ENCODE data around the gene MRTFB. TPM values are rescaled to one million over a fixed set of nuclear protein-coding genes. Genes with fewer than 3 reads are reported as not detected.

MRTFB gene
- total RNA-seq, 3 donors from 2014 or later (not counting 1 experiment from before 2014, with no cell fraction given): 12.8 to 22.8 (median 19.6) TPM

GRCh38 chr16:14303639-14304394 lies 232.7 kb downstream of the MRTFB start:
- H3K36me3 ChIP-seq (ENCODE audit: control insufficient read depth, insufficient read depth, low read length): no peaks in the 10 kb centered on the region
- H3K4me3 ChIP-seq (ENCODE audit: low read length): no peak overlapping the region
- intact Hi-C loops (cut with micrococcal nuclease): no loop called here
- H3K9me3 ChIP-seq (ENCODE audit: control insufficient read depth, insufficient read depth, low read length): no peaks in the 10 kb centered on the region
- ATAC-seq (no peak), DNase-seq (no peak)
- 32% methylated on average over 29 of the region's 31 CpGs for WGBS (ENCODE audit: insufficient coverage)
- peaks cover 18% of the 10 kb centered on the region for H3K27me3 ChIP-seq (ENCODE audit: control insufficient read depth, insufficient read depth, low read length)
- H3K4me1 ChIP-seq (ENCODE audit: control insufficient read depth, insufficient read depth, low read length): peaks cover 29% of the 10 kb centered on the region
- Mint-ChIP-seq H3K4me1 (peaks cover 8 to 20% of the 10 kb centered on the region in 2 donors), H3K9me3 (no peaks in the 10 kb centered on the region), H3K36me3 (no peaks in the 10 kb centered on the region), H3K4me3 (peak overlapping the region; percentile 78), H3K27ac (no peak overlapping the region), H3K27me3 (ENCODE audit: low read depth in 2 of 2) (peaks cover 16 to 35% of the 10 kb centered on the region in 2 donors)
- H3K27ac ChIP-seq (ENCODE audit: low read length): no peak overlapping the region
- no peak for TF ChIP-seq CTCF (IDR thresholded peaks at IDR 0.05)

GRCh38 chr16:14304891-14305460 lies 233.9 kb downstream of the MRTFB start:
- Histone ChIP-seq H3K27ac (ENCODE audit: low read length) (no peak overlapping the region), H3K27me3 (ENCODE audit: control insufficient read depth, insufficient read depth, low read length) (peaks cover 18% of the 10 kb centered on the region), H3K9me3 (ENCODE audit: control insufficient read depth, insufficient read depth, low read length) (no peaks in the 10 kb centered on the region), H3K36me3 (ENCODE audit: control insufficient read depth, insufficient read depth, low read length) (no peaks in the 10 kb centered on the region), H3K4me1 (ENCODE audit: control insufficient read depth, insufficient read depth, low read length) (peaks cover 34% of the 10 kb centered on the region), H3K4me3 (ENCODE audit: low read length) (no peak overlapping the region)
- DNase-seq: no peak
- peaks cover 15 to 30% of the 10 kb centered on the region in 2 donors for H3K4me1 Mint-ChIP-seq
- WGBS (ENCODE audit: insufficient coverage): 95% methylated on average over 8 of the region's 12 CpGs
- TF ChIP-seq CTCF (IDR thresholded peaks at IDR 0.05): no peak
- H3K9me3 Mint-ChIP-seq: no peaks in the 10 kb centered on the region
- H3K36me3 Mint-ChIP-seq: no peaks in the 10 kb centered on the region
- peaks cover 27 to 42% of the 10 kb centered on the region in 2 donors for H3K27me3 Mint-ChIP-seq (ENCODE audit: low read depth in 2 of 2)
- intact Hi-C loops (cut with micrococcal nuclease): no loop called here
- ATAC-seq: no peak
- no peak overlapping the region for H3K27ac Mint-ChIP-seq
- peak overlapping the region; percentile 13 for H3K4me3 Mint-ChIP-seq

- H3K27ac ChIP-seq (ENCODE audit: low read length): no peak overlapping the region
- H3K4me3 ChIP-seq (ENCODE audit: low read length): no peak overlapping the region
- no peak for TF ChIP-seq CTCF (IDR thresholded peaks at IDR 0.05)
- H3K27me3 ChIP-seq (ENCODE audit: control insufficient read depth, insufficient read depth, low read length): peaks cover 16% of the 10 kb centered on the region
- H3K9me3 ChIP-seq (ENCODE audit: control insufficient read depth, insufficient read depth, low read length): no peaks in the 10 kb centered on the region
- Mint-ChIP-seq H3K4me1 (peaks cover 11 to 17% of the 10 kb centered on the region in 2 donors), H3K27ac (no peak overlapping the region), H3K9me3 (no peaks in the 10 kb centered on the region), H3K4me3 (no peak overlapping the region), H3K27me3 (ENCODE audit: low read depth in 2 of 2) (peaks cover 24 to 34% of the 10 kb centered on the region in 2 donors), H3K36me3 (no peaks in the 10 kb centered on the region)
- intact Hi-C loops (cut with micrococcal nuclease): no loop called here
- ATAC-seq (no peak), DNase-seq (no peak)
- H3K36me3 ChIP-seq (ENCODE audit: control insufficient read depth, insufficient read depth, low read length): no peaks in the 10 kb centered on the region
- peaks cover 28% of the 10 kb centered on the region for H3K4me1 ChIP-seq (ENCODE audit: control insufficient read depth, insufficient read depth, low read length)
- WGBS (ENCODE audit: insufficient coverage): 92% methylated on average over 11 of the region's 11 CpGs
Measured at GRCh38 chr16:14306485-14307058, 235.5 kb downstream of the MRTFB start.

Data from natural killer cell (primary cell).